ENCODE data around the gene RPL22.

Gene RPL22

GRCh38 chr1:6199298-6200187 is at the start of gene RPL22:
TSS of gene RPL22 (minus strand) at chr1:6199595. CDS start at chr1:6199573, 22 bp downstream.
- peak; percentile 98 for DNase-seq

GRCh38 chr1:6248161-6248776 is 48.9 kb upstream of the RPL22 start:
- no peak for DNase-seq

- no peak for DNase-seq
Observed at GRCh38 chr1:6247651-6248050, 48.3 kb upstream of the RPL22 start.

GRCh38 chr1:6246497-6247467 is 47.4 kb upstream of the RPL22 start:
- DNase-seq: peak; percentile 72 to 73

- peak in 1 of 2 experiments; percentile 17 for DNase-seq
Observed at GRCh38 chr1:6245869-6246496, 46.6 kb upstream of the RPL22 start.

- peak; percentile 64 to 67 for DNase-seq
Observed at GRCh38 chr1:6245086-6245868, 45.9 kb upstream of the RPL22 start.

GRCh38 chr1:6244401-6245049 is 45.1 kb upstream of the RPL22 start:
- DNase-seq: no peak

- DNase-seq: no peak
Observed at GRCh38 chr1:6243993-6244392, 44.6 kb upstream of the RPL22 start, which contains the start of gene HES3. TSS of gene HES3 (plus strand) at chr1:6244179. CDS start at chr1:6244366, 187 bp downstream.

GRCh38 chr1:6243053-6243834 is 43.8 kb upstream of the RPL22 start:
- DNase-seq: no peak

- DNase-seq: no peak
Observed at GRCh38 chr1:6241887-6242740, 42.7 kb upstream of the RPL22 start.

- DNase-seq: no peak
Observed at GRCh38 chr1:6241107-6241886, 41.9 kb upstream of the RPL22 start.

GRCh38 chr1:6239950-6240768 is 40.8 kb upstream of the RPL22 start:
- no peak for DNase-seq

GRCh38 chr1:6239213-6239752 is 39.9 kb upstream of the RPL22 start:
- DNase-seq: no peak

- DNase-seq: no peak
Observed at GRCh38 chr1:6237093-6237492, 37.7 kb upstream of the RPL22 start.

- DNase-seq: peak; percentile 22 to 38
Observed at GRCh38 chr1:6235296-6235677, 35.9 kb upstream of the RPL22 start.

GRCh38 chr1:6234502-6235295 is 35.3 kb upstream of the RPL22 start:
- DNase-seq: no peak
